H9 (cell line): ENCODE data around the gene EXOC3. TPM values are rescaled to one million over a fixed set of nuclear protein-coding genes. Genes with fewer than 3 reads are reported as not detected.
A peak's percentile ranks its signal among the peaks of the same experiment; 100 is the strongest.

ENCODE experiments used
- DNase-seq: peaks from one replicate; pipeline ENCODE4 v3.0.0-alpha.2; 2017
- H2AFZ ChIP-seq: one replicate; pipeline ENCODE4 v1.6.1; 2013; ENCODE audit warnings: mild to moderate bottlenecking, low read length, control low read depth, moderate library complexity
- H2AK5ac ChIP-seq: 2 replicates; pipeline ENCODE4 v1.6.1; 2013; ENCODE audit warnings: low read length, control low read depth, mixed read lengths; ENCODE audit not compliant: insufficient read length
- H2BK120ac ChIP-seq: one replicate; pipeline ENCODE4 v1.6.1; 2013; ENCODE audit warnings: low read depth, mild to moderate bottlenecking, low read length, control low read depth, inconsistent platforms; ENCODE audit not compliant: poor library complexity, severe bottlenecking
- H2BK12ac ChIP-seq: 2 replicates; pipeline ENCODE4 v1.6.1; 2013; ENCODE audit warnings: low read length, control low read depth, mixed read lengths, low read depth; ENCODE audit not compliant: insufficient read length
- H2BK15ac ChIP-seq: 2 replicates; pipeline ENCODE4 v1.6.1; 2013; ENCODE audit warnings: low read depth, low read length, control low read depth
- H2BK20ac ChIP-seq: one replicate; pipeline ENCODE4 v1.6.1; 2013; ENCODE audit warnings: low read depth, mild to moderate bottlenecking, low read length, control low read depth, inconsistent platforms; ENCODE audit not compliant: poor library complexity, severe bottlenecking
- H2BK5ac ChIP-seq: 2 replicates; pipeline ENCODE4 v1.6.1; 2013; ENCODE audit warnings: low read length, control low read depth, mixed read lengths; ENCODE audit not compliant: insufficient read length
- H3K14ac ChIP-seq: 2 replicates; pipeline ENCODE4 v1.6.1; 2013; ENCODE audit warnings: low read length, control low read depth; ENCODE audit not compliant: insufficient read depth
- H3K18ac ChIP-seq: 2 replicates; pipeline ENCODE4 v1.6.1; 2013; ENCODE audit warnings: low read depth, mild to moderate bottlenecking, mixed read lengths, low read length, control low read depth; ENCODE audit not compliant: insufficient read length
- H3K23ac ChIP-seq: 2 replicates; pipeline ENCODE4 v1.6.1; 2013; ENCODE audit warnings: low read length, control low read depth, mixed read lengths, low read depth; ENCODE audit not compliant: insufficient read length
- H3K23me2 ChIP-seq: 2 replicates; pipeline ENCODE4 v1.6.1; 2013; ENCODE audit warnings: low read depth, mild to moderate bottlenecking, mixed read lengths, low read length, control low read depth; ENCODE audit not compliant: insufficient read length, poor library complexity, severe bottlenecking
- H3K27ac ChIP-seq: 2 replicates; pipeline ENCODE4 v1.5.1; 2013; ENCODE audit warnings: low read length, control low read depth, mixed read lengths, low read depth; ENCODE audit not compliant: insufficient read length
- H3K27me3 ChIP-seq: 2 replicates; pipeline ENCODE4 v1.6.1; 2013; ENCODE audit warnings: low read length, control low read depth, inconsistent platforms; ENCODE audit not compliant: insufficient read depth
- H3K4ac ChIP-seq: 2 replicates; pipeline ENCODE4 v1.6.1; 2013; ENCODE audit warnings: low read depth, mild to moderate bottlenecking, control low read depth, inconsistent platforms, low read length, moderate library complexity
- H3K4me1 ChIP-seq: 2 replicates; pipeline ENCODE4 v1.6.1; 2013; ENCODE audit warnings: low read length, control low read depth, inconsistent platforms; ENCODE audit not compliant: insufficient read depth
- H3K4me2 ChIP-seq: 2 replicates; pipeline ENCODE4 v1.6.1; 2013; ENCODE audit warnings: low read length, control low read depth, mixed read lengths; ENCODE audit not compliant: insufficient read length, insufficient read depth
- H3K56ac ChIP-seq: 2 replicates; pipeline ENCODE4 v1.6.1; 2013; ENCODE audit warnings: low read depth, mild to moderate bottlenecking, mixed read lengths, low read length, control low read depth; ENCODE audit not compliant: insufficient read length
- H3K79me1 ChIP-seq: 2 replicates; pipeline ENCODE4 v1.6.1; 2013; ENCODE audit warnings: low read depth, mild to moderate bottlenecking, moderate library complexity, low read length, control low read depth, inconsistent platforms; ENCODE audit not compliant: insufficient read depth, poor library complexity, severe bottlenecking
- H3K79me2 ChIP-seq: 2 replicates; pipeline ENCODE4 v1.6.1; 2013; ENCODE audit warnings: low read length, control low read depth, inconsistent platforms; ENCODE audit not compliant: insufficient read depth
- H3K9ac ChIP-seq: 2 replicates; pipeline ENCODE4 v1.6.1; 2013; ENCODE audit warnings: low read length, control low read depth, mixed read lengths; ENCODE audit not compliant: insufficient read length; ENCODE audit errors: extremely low read depth
- H3K9me3 ChIP-seq: one replicate; pipeline ENCODE4 v1.6.1; 2013; ENCODE audit warnings: low read depth, low read length, inconsistent platforms; ENCODE audit not compliant: control insufficient read depth
- H3T11ph ChIP-seq: one replicate; pipeline ENCODE4 v1.6.1; 2013; ENCODE audit warnings: mild to moderate bottlenecking, low read length, control low read depth, inconsistent platforms
- H4K20me1 ChIP-seq: one replicate; pipeline ENCODE4 v1.6.1; 2013; ENCODE audit not compliant: control insufficient read depth, insufficient read length, insufficient read depth
- H4K5ac ChIP-seq: 2 replicates; pipeline ENCODE4 v1.6.1; 2013; ENCODE audit warnings: low read depth, mild to moderate bottlenecking, mixed read lengths, low read length, control low read depth; ENCODE audit not compliant: insufficient read length
- H4K8ac ChIP-seq: replicated peaks from 2 replicates; pipeline ENCODE4 v1.6.1; 2013; ENCODE audit warnings: low read length, control low read depth, mixed read lengths, low read depth; ENCODE audit not compliant: insufficient read length
- H4K91ac ChIP-seq: 2 replicates; pipeline ENCODE4 v1.6.1; 2013; ENCODE audit warnings: low read depth, mild to moderate bottlenecking, moderate library complexity, mixed read lengths, low read length, control low read depth; ENCODE audit not compliant: insufficient read length
- H3K27ac Mint-ChIP-seq, 3 experiments: 2 replicates in 2 of 3; 3 replicates in 1 of 3; pipeline ENCODE4 v1.8.0; 2020 to 2021; ENCODE audit warnings: mixed read lengths in 3 of 3, mild to moderate bottlenecking in 1 of 3, moderate library complexity in 1 of 3
- H3K27me3 Mint-ChIP-seq: 2 replicates; pipeline ENCODE4 v1.8.0; 2021; ENCODE audit warnings: low read depth, mild to moderate bottlenecking, moderate library complexity, mixed read lengths
- H3K36me3 Mint-ChIP-seq, 3 experiments: 2 replicates in 2 of 3; 3 replicates in 1 of 3; pipeline ENCODE4 v1.8.0; 2020 to 2021; ENCODE audit warnings: low read depth in 3 of 3, mixed read lengths in 3 of 3; ENCODE audit not compliant: insufficient read depth in 1 of 3
- H3K4me1 Mint-ChIP-seq, 2 experiments: 2 replicates each; pipeline ENCODE4 v1.8.0; 2020; ENCODE audit warnings: mixed read lengths in 2 of 2
- H3K4me3 Mint-ChIP-seq, 2 experiments: 2 replicates in 1 of 2; 3 replicates in 1 of 2; pipeline ENCODE4 v1.8.0; 2020 to 2021; ENCODE audit warnings: mild to moderate bottlenecking in 2 of 2, mixed read lengths in 2 of 2, moderate library complexity in 1 of 2
- H3K9me3 Mint-ChIP-seq, 2 experiments: 2 replicates in 1 of 2; 3 replicates in 1 of 2; pipeline ENCODE4 v1.8.0; 2020; ENCODE audit warnings: mild to moderate bottlenecking in 2 of 2, mixed read lengths in 2 of 2, moderate library complexity in 1 of 2
- WGBS: extraction: QIAGEN DNeasy Blood & Tissue Kit; methylation state at CpG from one replicate; pipeline ENCODE4 v1.1.7; 2013; ENCODE audit warnings: missing lambda C conversion rate, low lambda C conversion rate, mixed read lengths; ENCODE audit not compliant: insufficient read length; ENCODE audit errors: extremely low coverage; 5-methylcytosine and 5-hydroxymethylcytosine counted together
- total RNA-seq: library from RNA; stranded (reverse); gene quantifications from 2 replicates; pipeline ENCODE4 v1.2.1, GENCODE V29; 2021
- TF ChIP-seq, protein P1 (sequence below): fragments of 200-600 bp; sonication (generic); conservative IDR thresholded peaks from 3 replicates; pipeline ENCODE4 v1.8.0; 2021; ENCODE audit warnings: antibody characterized with exemption, mild to moderate bottlenecking

EXOC3 gene
- total RNA-seq, 1 experiment from 2014 or later, result 36.7 TPM

- TF ChIP-seq, protein P1, sequence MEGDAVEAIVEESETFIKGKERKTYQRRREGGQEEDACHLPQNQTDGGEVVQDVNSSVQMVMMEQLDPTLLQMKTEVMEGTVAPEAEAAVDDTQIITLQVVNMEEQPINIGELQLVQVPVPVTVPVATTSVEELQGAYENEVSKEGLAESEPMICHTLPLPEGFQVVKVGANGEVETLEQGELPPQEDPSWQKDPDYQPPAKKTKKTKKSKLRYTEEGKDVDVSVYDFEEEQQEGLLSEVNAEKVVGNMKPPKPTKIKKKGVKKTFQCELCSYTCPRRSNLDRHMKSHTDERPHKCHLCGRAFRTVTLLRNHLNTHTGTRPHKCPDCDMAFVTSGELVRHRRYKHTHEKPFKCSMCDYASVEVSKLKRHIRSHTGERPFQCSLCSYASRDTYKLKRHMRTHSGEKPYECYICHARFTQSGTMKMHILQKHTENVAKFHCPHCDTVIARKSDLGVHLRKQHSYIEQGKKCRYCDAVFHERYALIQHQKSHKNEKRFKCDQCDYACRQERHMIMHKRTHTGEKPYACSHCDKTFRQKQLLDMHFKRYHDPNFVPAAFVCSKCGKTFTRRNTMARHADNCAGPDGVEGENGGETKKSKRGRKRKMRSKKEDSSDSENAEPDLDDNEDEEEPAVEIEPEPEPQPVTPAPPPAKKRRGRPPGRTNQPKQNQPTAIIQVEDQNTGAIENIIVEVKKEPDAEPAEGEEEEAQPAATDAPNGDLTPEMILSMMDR, result no peak
- Histone ChIP-seq H3K18ac (no peak overlapping the region), H4K91ac (no peak overlapping the region), H4K8ac (no peak overlapping the region), H4K20me1 (no peaks in the 10 kb centered on the region), H3K79me1 (no peaks in the 10 kb centered on the region), H3K4me2 (no peak overlapping the region), H2BK120ac (no peak overlapping the region), H3K56ac (no peak overlapping the region), H4K5ac (no peak overlapping the region), H3K9ac (no peak overlapping the region), H3K23me2 (peaks cover 16% of the 10 kb centered on the region), H3K79me2 (no peaks in the 10 kb centered on the region), H2BK15ac (no peak overlapping the region), H3K4me1 (no peaks in the 10 kb centered on the region), H2BK12ac (no peak overlapping the region), H2AFZ (no peak overlapping the region), H3K27me3 (peaks cover 25% of the 10 kb centered on the region; the same call in 1 of the 2 replicates), H3K9me3 (no peaks in the 10 kb centered on the region), H2BK5ac (no peak overlapping the region), H3K4ac (no peak overlapping the region), H3T11ph (no peak overlapping the region), H3K23ac (no peak overlapping the region), H2BK20ac (no peak overlapping the region), H2AK5ac (no peak overlapping the region), H3K27ac (no peak overlapping the region), H3K14ac (no peak overlapping the region)
- no CpG with 5 or more reads among the region's 8 CpGs for WGBS
- no peaks in the 10 kb centered on the region for H3K9me3 Mint-ChIP-seq
- H3K27me3 Mint-ChIP-seq, result peaks cover 45% of the 10 kb centered on the region
- H3K27ac Mint-ChIP-seq, result no peak overlapping the region
- no peak for DNase-seq
- H3K4me1 Mint-ChIP-seq, result peaks cover 7 to 11% of the 10 kb centered on the region in 2 experiments
- no peaks in the 10 kb centered on the region for H3K36me3 Mint-ChIP-seq
- H3K4me3 Mint-ChIP-seq, result peak overlapping the region; percentile 37 to 72
These were observed 32.7 kb downstream of the EXOC3 start for GRCh38 chr5:475704-476101.
